ENCODE measurements around the gene MORN1.
"Not testable (repeated sequence)": the region's sequence is repeated elsewhere in the genome, so short reads cannot be mapped to it uniquely, and the experiment has no call there.

Gene MORN1

GRCh38 chr1:2327841-2328240 lies 63.5 kb downstream of the MORN1 start:
- Histone ChIP-seq H3F3A (ENCODE audit: low read depth) (no peaks in the 10 kb centered on the region), H3K79me2 (ENCODE audit: insufficient read depth, low read length) (no peaks in the 10 kb centered on the region), H3K9me3 (ENCODE audit: insufficient read depth, low read depth, low read length) (peaks cover 5% of the 10 kb centered on the region; the same call in 1 of the 2 replicates), H2AFZ (ENCODE audit: low read length) (no peak overlapping the region), H3K36me3 (ENCODE audit: insufficient read depth, low read length) (no peaks in the 10 kb centered on the region), H3K9me2 (replicated peaks; ENCODE audit: low read depth, low read length) (no peaks in the 10 kb centered on the region), H3K4me2 (ENCODE audit: low read depth, low read length, poor library complexity, severe bottlenecking) (no peak overlapping the region), H4K20me1 (ENCODE audit: insufficient read depth, low read length, poor library complexity, severe bottlenecking) (no peaks in the 10 kb centered on the region), H3K9ac (ENCODE audit: low read depth, low read length, poor library complexity, severe bottlenecking) (no peak overlapping the region), H3K4me1 (ENCODE audit: insufficient read depth, low read length, poor library complexity, severe bottlenecking) (no peaks in the 10 kb centered on the region), H3K4me3 (ENCODE audit: low read length, poor library complexity, severe bottlenecking) (no peak overlapping the region), H3K27me3 (ENCODE audit: insufficient read depth, low read length, poor library complexity, severe bottlenecking) (no peaks in the 10 kb centered on the region)
- TF ChIP-seq CTCF (conservative IDR thresholded peaks at IDR 0.05; ENCODE audit: low read length): no peak
- no peak for TF ChIP-seq EZH2phosphoT487 (IDR thresholded peaks at IDR 0.05; ENCODE audit: borderline replicate concordance)

GRCh38 chr1:2327162-2327561 lies 64.2 kb downstream of the MORN1 start:
- H3K4me3 ChIP-seq (ENCODE audit: low read length, poor library complexity, severe bottlenecking); H4K20me1 ChIP-seq (ENCODE audit: insufficient read depth, low read length, poor library complexity, severe bottlenecking); H3K27me3 ChIP-seq (ENCODE audit: insufficient read depth, low read length, poor library complexity, severe bottlenecking); H2AFZ ChIP-seq (ENCODE audit: low read length); H3K4me2 ChIP-seq (ENCODE audit: low read depth, low read length, poor library complexity, severe bottlenecking); H3K9ac ChIP-seq (ENCODE audit: low read depth, low read length, poor library complexity, severe bottlenecking); H3K36me3 ChIP-seq (ENCODE audit: insufficient read depth, low read length); H3K4me1 ChIP-seq (ENCODE audit: insufficient read depth, low read length, poor library complexity, severe bottlenecking); H3K9me3 ChIP-seq (ENCODE audit: insufficient read depth, low read depth, low read length); H3K9me2 ChIP-seq (replicated peaks; ENCODE audit: low read depth, low read length); H3K79me2 ChIP-seq (ENCODE audit: insufficient read depth, low read length); H3F3A ChIP-seq (ENCODE audit: low read depth): not testable (repeated sequence)

- no peak overlapping the region for H2AFZ ChIP-seq (ENCODE audit: low read length)
- H3K4me3 ChIP-seq (ENCODE audit: low read length, poor library complexity, severe bottlenecking): no peak overlapping the region
- no peak overlapping the region for H3K4me2 ChIP-seq (ENCODE audit: low read depth, low read length, poor library complexity, severe bottlenecking)
- no peaks in the 10 kb centered on the region for H3K4me1 ChIP-seq (ENCODE audit: insufficient read depth, low read length, poor library complexity, severe bottlenecking)
- H3K9ac ChIP-seq (ENCODE audit: low read depth, low read length, poor library complexity, severe bottlenecking): no peak overlapping the region
- no peaks in the 10 kb centered on the region for H3F3A ChIP-seq (ENCODE audit: low read depth)
- H3K79me2 ChIP-seq (ENCODE audit: insufficient read depth, low read length): no peaks in the 10 kb centered on the region
- TF ChIP-seq CTCF (conservative IDR thresholded peaks at IDR 0.05; ENCODE audit: low read length) (no peak), EZH2phosphoT487 (IDR thresholded peaks at IDR 0.05; ENCODE audit: borderline replicate concordance) (no peak)
- H4K20me1 ChIP-seq (ENCODE audit: insufficient read depth, low read length, poor library complexity, severe bottlenecking): no peaks in the 10 kb centered on the region
- no peaks in the 10 kb centered on the region for H3K27me3 ChIP-seq (ENCODE audit: insufficient read depth, low read length, poor library complexity, severe bottlenecking)
- no peaks in the 10 kb centered on the region for H3K36me3 ChIP-seq (ENCODE audit: insufficient read depth, low read length)
- H3K9me3 ChIP-seq (ENCODE audit: insufficient read depth, low read depth, low read length): peaks cover 5% of the 10 kb centered on the region; the same call in 1 of the 2 replicates
- H3K9me2 ChIP-seq (replicated peaks; ENCODE audit: low read depth, low read length): no peaks in the 10 kb centered on the region
These were observed 64.8 kb downstream of the MORN1 start for GRCh38 chr1:2326524-2326923.

DNA sequence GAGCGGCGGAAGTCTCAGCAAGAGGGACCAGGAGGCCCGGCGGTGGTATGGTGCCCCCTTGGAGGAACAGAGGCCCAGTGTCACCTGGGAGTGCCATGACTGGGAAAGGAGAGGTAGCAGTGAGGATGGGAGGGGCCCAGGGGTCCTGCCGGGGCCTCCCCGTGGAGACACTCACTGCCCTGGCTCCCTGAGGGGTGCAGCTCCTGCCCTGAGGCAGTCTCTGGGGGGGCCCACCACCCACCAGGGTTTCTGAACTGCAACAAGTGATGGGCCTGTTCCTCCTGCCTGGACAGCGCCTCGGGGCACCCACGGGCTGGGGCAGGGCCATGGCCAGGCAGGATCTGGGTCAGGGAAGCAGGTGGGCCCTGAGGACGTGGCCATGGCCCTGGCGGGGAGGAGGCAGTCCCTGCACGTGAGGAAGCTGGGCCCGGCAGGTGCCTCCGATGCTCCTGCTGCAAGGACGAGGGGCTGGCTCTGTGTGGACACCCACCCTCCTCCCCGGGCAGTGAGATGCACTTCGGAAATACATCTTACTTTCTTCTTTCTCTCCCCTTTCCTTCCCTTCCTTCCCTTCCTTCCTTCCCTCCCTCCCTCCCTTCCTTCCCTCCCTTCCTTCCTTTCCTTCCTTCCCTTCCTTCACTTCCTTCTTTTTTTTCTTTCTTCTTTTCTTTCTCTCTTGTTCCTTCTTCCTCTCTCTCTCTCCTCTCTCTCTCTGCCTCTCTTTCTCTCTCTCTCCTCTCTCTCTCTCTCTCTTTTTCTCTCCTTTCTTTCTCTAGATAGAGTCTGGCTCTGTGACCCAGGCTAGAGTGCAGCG lies 66.6 kb downstream of the MORN1 start:
- TF ChIP-seq EZH2phosphoT487 (IDR thresholded peaks at IDR 0.05; ENCODE audit: borderline replicate concordance): no peak
- TF ChIP-seq CTCF (conservative IDR thresholded peaks at IDR 0.05; ENCODE audit: low read length): no peak
- H2AFZ ChIP-seq (ENCODE audit: low read length): no peak overlapping the region

More for the DNA sequence above, 66.6 kb downstream of the MORN1 start:
- Histone ChIP-seq H3F3A (ENCODE audit: low read depth) (no peaks in the 10 kb centered on the region), H3K79me2 (ENCODE audit: insufficient read depth, low read length) (no peaks in the 10 kb centered on the region), H3K4me3 (ENCODE audit: low read length, poor library complexity, severe bottlenecking) (no peak overlapping the region), H3K9me3 (ENCODE audit: insufficient read depth, low read depth, low read length) (peaks cover 5% of the 10 kb centered on the region; the same call in 1 of the 2 replicates), H4K20me1 (ENCODE audit: insufficient read depth, low read length, poor library complexity, severe bottlenecking) (no peaks in the 10 kb centered on the region), H3K27me3 (ENCODE audit: insufficient read depth, low read length, poor library complexity, severe bottlenecking) (no peaks in the 10 kb centered on the region), H3K9me2 (replicated peaks; ENCODE audit: low read depth, low read length) (no peaks in the 10 kb centered on the region), H3K9ac (ENCODE audit: low read depth, low read length, poor library complexity, severe bottlenecking) (no peak overlapping the region), H3K4me2 (ENCODE audit: low read depth, low read length, poor library complexity, severe bottlenecking) (no peak overlapping the region), H3K36me3 (ENCODE audit: insufficient read depth, low read length) (no peaks in the 10 kb centered on the region), H3K4me1 (ENCODE audit: insufficient read depth, low read length, poor library complexity, severe bottlenecking) (no peaks in the 10 kb centered on the region)
